VCaP (cell line): Measurements from ENCODE around the gene CNTNAP5.

Experiments
- H3K27ac ChIP-seq: fragments of 450-650 bp; 2 replicates; pipeline ENCODE4 v1.5.1; 2017
- CTCF ChIP-seq: fragments of 450-650 bp; conservative IDR thresholded peaks from 2 replicates; pipeline ENCODE4 v1.5.1; 2017; ENCODE audit warnings: mild to moderate bottlenecking, moderate library complexity

CNTNAP5 gene

GRCh38 chr2:124272261-124272841 lies 247.3 kb downstream of the CNTNAP5 start:
- H3K27ac ChIP-seq, result no peak overlapping the region
- no peak for TF ChIP-seq CTCF

GRCh38 chr2:124281541-124281940 lies 256.5 kb downstream of the CNTNAP5 start:
- no peak overlapping the region for H3K27ac ChIP-seq
- TF ChIP-seq CTCF, result no peak

- no peak for TF ChIP-seq CTCF
- H3K27ac ChIP-seq, result no peak overlapping the region
Measured at GRCh38 chr2:124283096-124283495, 258.0 kb downstream of the CNTNAP5 start.

- no peak overlapping the region for H3K27ac ChIP-seq
- TF ChIP-seq CTCF, result no peak
Measured at GRCh38 chr2:124286089-124286783, 261.1 kb downstream of the CNTNAP5 start.

GRCh38 chr2:124289060-124289459 lies 264.0 kb downstream of the CNTNAP5 start:
- TF ChIP-seq CTCF, result no peak
- H3K27ac ChIP-seq, result no peak overlapping the region

- no peak overlapping the region for H3K27ac ChIP-seq
- no peak for TF ChIP-seq CTCF
Measured at GRCh38 chr2:124289615-124290014, 264.5 kb downstream of the CNTNAP5 start.

GRCh38 chr2:124296470-124296869 lies 271.4 kb downstream of the CNTNAP5 start:
- no peak overlapping the region for H3K27ac ChIP-seq
- TF ChIP-seq CTCF, result no peak
